Measurements from ENCODE around the gene TSPAN13. TPM values are rescaled to one million over a fixed set of nuclear protein-coding genes. Genes with fewer than 3 reads are reported as not detected.

TSPAN13 gene
- polyA plus RNA-seq, 4 donors = 56.2 to 205 (median 63.9) TPM

Other genes starting within 250 kb of the TSPAN13 start
- gene LRRC72, start 226.9 kb upstream of the TSPAN13 start, polyA plus RNA-seq = not detected
- gene ANKMY2, start 108.0 kb upstream of the TSPAN13 start, polyA plus RNA-seq = 10 to 100 TPM; 13.9 to 37.9 (median 14.2) TPM
- gene BZW2, start 107.6 kb upstream of the TSPAN13 start, polyA plus RNA-seq = 10 to 100 TPM; 21.9 to 68.1 (median 45.6) TPM
- gene AGR2, start 51.2 kb downstream of the TSPAN13 start, polyA plus RNA-seq = 1,000 to 10,000 TPM in 1 of 4 donors, 100 to 1,000 TPM in 2, 10 to 100 TPM in 1; 79.2 to 1,156 (median 425) TPM
- 100 to 1,000 TPM; 215 to 509 (median 305) TPM for gene AGR3, start 128.2 kb downstream of the TSPAN13 start, polyA plus RNA-seq